Fibroblast of pulmonary artery (primary cell): Measurements from ENCODE around the gene FHL2.

Experiments used
- DNase-seq: peaks from one replicate; pipeline ENCODE4 v3.0.0-alpha.2; 2010; ENCODE audit warnings: low read depth
- H3K4me3 ChIP-seq: replicated peaks from 2 replicates; pipeline ENCODE4 v1.5.1; 2011; ENCODE audit warnings: low read depth, mild to moderate bottlenecking, control low read depth, low read length, moderate library complexity
- TF ChIP-seq, protein P1 (sequence below): IDR thresholded peaks from 2 replicates; pipeline ENCODE4 v1.5.1; 2011; ENCODE audit warnings: mild to moderate bottlenecking, control low read depth, low read length, inconsistent platforms; ENCODE audit errors: missing control alignments

Gene FHL2

DNA sequence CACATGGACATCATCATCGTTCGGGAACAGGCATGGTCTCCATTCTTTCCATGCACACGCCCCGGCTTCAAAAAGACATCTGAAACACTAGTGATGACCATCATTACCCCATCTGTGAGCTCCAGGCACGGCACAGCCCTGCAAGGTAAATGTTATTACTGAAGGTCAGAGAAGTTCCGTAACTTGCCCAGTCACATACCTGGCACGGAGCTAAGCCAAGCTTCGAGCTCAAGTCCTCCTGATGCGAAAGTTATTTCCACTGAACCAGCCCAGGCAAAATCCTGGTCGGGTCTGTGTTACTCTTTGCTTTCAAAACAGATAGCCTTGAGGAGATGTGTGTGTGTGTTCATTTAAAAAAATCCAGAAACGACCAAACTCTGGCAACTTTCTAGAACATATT lies 22.8 kb downstream of the FHL2 start:
- DNase-seq, result no peak
- no peak overlapping the region for H3K4me3 ChIP-seq
- TF ChIP-seq, protein P1, sequence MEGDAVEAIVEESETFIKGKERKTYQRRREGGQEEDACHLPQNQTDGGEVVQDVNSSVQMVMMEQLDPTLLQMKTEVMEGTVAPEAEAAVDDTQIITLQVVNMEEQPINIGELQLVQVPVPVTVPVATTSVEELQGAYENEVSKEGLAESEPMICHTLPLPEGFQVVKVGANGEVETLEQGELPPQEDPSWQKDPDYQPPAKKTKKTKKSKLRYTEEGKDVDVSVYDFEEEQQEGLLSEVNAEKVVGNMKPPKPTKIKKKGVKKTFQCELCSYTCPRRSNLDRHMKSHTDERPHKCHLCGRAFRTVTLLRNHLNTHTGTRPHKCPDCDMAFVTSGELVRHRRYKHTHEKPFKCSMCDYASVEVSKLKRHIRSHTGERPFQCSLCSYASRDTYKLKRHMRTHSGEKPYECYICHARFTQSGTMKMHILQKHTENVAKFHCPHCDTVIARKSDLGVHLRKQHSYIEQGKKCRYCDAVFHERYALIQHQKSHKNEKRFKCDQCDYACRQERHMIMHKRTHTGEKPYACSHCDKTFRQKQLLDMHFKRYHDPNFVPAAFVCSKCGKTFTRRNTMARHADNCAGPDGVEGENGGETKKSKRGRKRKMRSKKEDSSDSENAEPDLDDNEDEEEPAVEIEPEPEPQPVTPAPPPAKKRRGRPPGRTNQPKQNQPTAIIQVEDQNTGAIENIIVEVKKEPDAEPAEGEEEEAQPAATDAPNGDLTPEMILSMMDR, result no peak

DNA sequence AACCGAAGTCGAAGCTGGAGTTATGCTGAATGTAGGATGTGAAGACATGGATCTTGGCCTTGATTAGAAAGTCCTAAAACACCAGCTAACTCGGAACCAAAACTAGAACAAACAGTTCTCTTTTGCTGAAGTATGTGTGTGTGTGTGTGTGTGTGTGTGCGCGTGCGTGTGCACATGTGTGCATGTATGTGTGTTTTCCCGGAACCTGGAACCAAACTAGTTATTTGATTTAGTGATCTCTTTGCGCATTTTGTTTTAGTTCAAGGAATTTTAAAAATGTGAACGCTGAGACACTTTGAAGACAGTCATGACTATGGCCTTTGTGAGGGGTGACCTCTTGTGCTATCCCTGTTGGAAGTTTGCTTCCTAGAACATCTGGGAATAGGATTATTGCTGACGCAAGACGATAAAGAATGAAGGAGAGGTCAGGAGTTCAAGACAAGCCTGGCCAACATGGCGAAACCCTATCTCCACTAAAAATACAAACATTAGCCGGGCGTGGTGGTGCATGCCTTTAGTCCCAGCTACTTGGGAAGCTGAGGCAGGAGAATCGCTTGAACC lies 23.8 kb downstream of the FHL2 start:
- TF ChIP-seq, protein P1, result no peak
- H3K4me3 ChIP-seq, result no peak overlapping the region
- DNase-seq, result peak; percentile 81

DNA sequence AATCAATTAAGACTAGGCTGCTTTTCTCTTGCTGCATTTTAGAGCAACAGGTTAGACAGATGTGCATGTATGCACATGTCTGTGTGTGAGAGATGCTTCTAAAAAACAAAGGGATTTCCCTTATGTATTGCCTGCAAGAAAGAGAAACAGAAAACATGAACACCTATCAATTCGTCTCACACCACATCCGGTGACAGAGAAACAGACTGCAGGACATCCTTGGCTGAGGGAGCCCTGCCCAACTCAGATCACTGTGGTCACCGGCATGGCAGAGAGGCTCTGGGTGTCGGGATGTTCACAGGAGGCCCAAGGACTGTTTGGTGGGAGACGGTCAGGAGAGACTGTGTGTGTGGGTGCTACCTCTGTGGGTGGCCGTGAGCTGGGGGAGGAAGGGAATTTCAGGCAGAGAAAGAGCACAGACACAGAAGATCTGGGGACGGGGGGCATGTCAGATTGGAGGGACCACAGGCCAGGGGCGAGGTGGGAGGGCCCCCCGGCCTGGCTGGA lies 24.9 kb downstream of the FHL2 start:
- TF ChIP-seq, protein P1, result no peak
- no peak for DNase-seq
- H3K4me3 ChIP-seq, result no peak overlapping the region

GRCh38 chr2:105373344-105373781 lies 25.5 kb downstream of the FHL2 start:
- peak; percentile 37 for DNase-seq
- no peak overlapping the region for H3K4me3 ChIP-seq
- TF ChIP-seq, protein P1, result no peak

- DNase-seq, result no peak
- no peak overlapping the region for H3K4me3 ChIP-seq
- TF ChIP-seq, protein P1, result no peak
Measured at GRCh38 chr2:105371810-105372209, 27.0 kb downstream of the FHL2 start.

- no peak overlapping the region for H3K4me3 ChIP-seq
- TF ChIP-seq, protein P1, result no peak
- DNase-seq, result no peak
Measured at GRCh38 chr2:105371156-105371555, 27.7 kb downstream of the FHL2 start.
